ENCODE results near the gene VWDE.

Gene VWDE

DNA sequence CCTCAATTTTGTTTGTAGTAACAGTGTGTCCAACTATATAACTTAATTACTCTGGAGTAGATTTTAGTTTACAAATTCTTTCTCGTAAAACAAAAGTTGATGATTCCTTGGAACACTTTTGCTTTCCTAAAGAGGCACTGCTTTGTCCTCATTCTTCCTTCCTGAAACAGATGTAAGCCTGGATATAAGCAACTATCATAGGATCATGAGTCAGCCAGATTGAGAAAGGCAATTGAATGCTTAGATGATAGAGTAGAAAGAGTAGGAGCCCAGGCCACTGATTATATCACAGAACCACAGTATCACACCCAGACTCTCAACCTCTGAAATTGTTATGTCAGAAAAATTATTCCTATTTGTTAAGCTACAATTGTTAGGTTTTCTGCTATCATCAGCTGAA lies 122.6 kb downstream of the VWDE start:
- no peak for DNase-seq

Data from COR-L47 (cell line).